Breast epithelium (tissue), 3 donors: Measurements from ENCODE around the gene PRICKLE2.

Experiments used
- POLR2A ChIP-seq: fragments of 450-650 bp; IDR thresholded peaks from one replicate; pipeline ENCODE4 v1.6.1; 2016; ENCODE audit warnings: antibody characterized with exemption, mild to moderate bottlenecking, moderate library complexity
- POLR2AphosphoS5 ChIP-seq, 3 donors: sonication (generic); formaldehyde crosslinking; IDR thresholded peaks; one replicate each; pipeline ENCODE4 v1.6.1; 2017; ENCODE audit warnings: antibody characterized with exemption in 3 of 3
- TF ChIP-seq, protein P1 (sequence below), 3 donors: fragments of 450-650 bp; IDR thresholded peaks; one replicate each; pipeline ENCODE4 v1.5.1; 2016 to 2017; ENCODE audit warnings: antibody characterized with exemption in 3 of 3, mild to moderate bottlenecking in 3 of 3, moderate library complexity in 3 of 3

DNA sequence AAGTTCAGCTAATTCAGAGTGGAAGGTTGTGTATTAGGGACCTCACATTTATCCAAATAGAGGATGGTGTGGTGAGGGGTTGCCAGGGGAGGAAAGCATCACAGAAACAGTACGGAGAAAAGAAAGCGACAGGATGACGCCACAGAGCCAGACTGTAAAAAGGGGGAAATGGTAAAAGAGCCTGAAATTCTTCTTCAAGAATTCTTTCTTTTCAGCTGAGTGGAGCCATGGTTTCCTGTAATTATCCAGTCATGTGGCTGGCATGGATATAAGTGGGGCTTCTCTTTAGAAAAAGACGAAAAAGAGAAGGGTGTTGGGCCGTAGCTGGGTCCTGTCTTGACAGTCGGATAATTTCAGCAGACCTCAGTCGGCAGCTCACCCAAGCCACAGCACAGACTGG is 177.5 kb downstream of the PRICKLE2 start:
- TF ChIP-seq POLR2A: no peak
- TF ChIP-seq, protein P1, sequence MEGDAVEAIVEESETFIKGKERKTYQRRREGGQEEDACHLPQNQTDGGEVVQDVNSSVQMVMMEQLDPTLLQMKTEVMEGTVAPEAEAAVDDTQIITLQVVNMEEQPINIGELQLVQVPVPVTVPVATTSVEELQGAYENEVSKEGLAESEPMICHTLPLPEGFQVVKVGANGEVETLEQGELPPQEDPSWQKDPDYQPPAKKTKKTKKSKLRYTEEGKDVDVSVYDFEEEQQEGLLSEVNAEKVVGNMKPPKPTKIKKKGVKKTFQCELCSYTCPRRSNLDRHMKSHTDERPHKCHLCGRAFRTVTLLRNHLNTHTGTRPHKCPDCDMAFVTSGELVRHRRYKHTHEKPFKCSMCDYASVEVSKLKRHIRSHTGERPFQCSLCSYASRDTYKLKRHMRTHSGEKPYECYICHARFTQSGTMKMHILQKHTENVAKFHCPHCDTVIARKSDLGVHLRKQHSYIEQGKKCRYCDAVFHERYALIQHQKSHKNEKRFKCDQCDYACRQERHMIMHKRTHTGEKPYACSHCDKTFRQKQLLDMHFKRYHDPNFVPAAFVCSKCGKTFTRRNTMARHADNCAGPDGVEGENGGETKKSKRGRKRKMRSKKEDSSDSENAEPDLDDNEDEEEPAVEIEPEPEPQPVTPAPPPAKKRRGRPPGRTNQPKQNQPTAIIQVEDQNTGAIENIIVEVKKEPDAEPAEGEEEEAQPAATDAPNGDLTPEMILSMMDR (IDR thresholded peaks at IDR 0.05): no peak
- TF ChIP-seq POLR2AphosphoS5 (IDR thresholded peaks at IDR 0.05): no peak
